Endometrial microvascular endothelial cells (primary cell): ENCODE measurements around the gene PDS5A. TPM values are rescaled to one million over a fixed set of nuclear protein-coding genes. Genes with fewer than 3 reads are reported as not detected.
"Not testable (repeated sequence)": the region's sequence is repeated elsewhere in the genome, so short reads cannot be mapped to it uniquely, and the experiment has no call there.

Source experiments
- in situ Hi-C: cut with HindIII; loops from 2 replicates; pipeline ENCODE4 v1.10.0; 2017; ENCODE audit warnings: low sequenced_read_pairs, low pct_unique_long_range_greater_than_20kb; ENCODE audit errors: inconsistent ontology term
- total RNA-seq: library from RNA; depleted of rRNA; stranded (reverse); fragments of >200 nt; gene quantifications from one replicate; pipeline ENCODE4 v1.2.3, GENCODE V29; 2015; ENCODE audit errors: inconsistent ontology term

The PDS5A gene
- total RNA-seq, 1 donor from 2014 or later: 75.8 TPM

GRCh38 chr4:39802005-39802404 is 175.7 kb downstream of the PDS5A start:
- in situ Hi-C loops: no loop called here

DNA sequence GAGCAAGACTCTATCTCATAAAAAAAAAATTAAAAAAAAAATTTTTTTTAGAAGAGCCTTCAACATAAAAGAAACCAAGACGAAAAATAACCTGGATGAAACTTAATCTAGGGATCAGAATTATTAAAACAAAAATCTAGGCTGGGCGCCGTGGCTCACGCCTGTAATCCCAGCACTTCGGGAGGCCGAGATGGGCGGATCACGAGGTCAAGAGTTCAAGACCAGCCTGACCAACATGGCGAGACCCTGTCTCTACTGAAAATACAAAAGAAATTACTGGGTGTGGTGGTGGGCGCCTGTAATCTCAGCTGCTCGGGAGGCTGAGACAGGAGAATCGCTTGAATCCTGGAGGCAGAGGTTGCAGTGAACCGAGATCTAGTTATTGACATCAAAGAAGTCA is 184.7 kb downstream of the PDS5A start:
- in situ Hi-C loops: not testable (repeated sequence)

GRCh38 chr4:39792529-39792928 is 185.2 kb downstream of the PDS5A start:
- in situ Hi-C loops: no loop called here

DNA sequence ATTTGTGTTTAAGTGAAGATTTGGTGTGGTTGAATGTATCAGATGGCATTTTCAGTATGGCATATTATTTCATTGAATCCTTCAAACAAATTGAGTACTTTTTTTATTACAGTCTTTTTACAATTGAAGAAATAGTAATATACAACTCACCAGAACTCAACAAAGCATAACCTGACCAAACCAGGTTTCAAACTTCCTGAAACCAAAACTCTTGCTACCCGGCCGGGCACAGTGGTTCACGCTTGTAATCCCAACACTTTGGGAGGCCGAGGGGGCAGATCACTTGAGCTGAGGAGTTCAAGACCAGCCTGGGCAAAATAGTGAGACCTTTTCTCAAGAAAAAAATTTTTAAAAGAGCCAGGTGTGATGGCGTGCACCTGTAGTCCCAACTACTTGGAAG is 185.6 kb downstream of the PDS5A start:
- in situ Hi-C loops: no loop called here

DNA sequence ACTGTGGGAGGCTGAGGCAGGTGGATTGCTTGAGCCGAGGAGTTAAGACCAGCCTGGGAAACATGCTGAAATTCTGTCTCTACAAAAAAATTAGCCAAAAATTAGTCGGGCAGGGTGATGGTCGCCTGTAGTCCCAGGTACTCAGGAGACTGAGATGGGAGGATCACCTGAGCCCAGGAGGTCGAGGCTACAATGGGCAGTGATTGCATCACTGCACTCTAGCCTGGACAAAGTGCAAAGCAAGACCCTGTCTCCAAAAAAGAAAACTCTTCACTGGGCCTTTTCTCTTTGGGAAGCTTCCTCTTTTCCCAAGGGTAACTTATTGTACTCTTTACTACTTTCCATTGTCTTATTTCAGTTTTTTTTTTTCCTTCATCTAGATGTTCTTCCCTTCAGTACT is 190.9 kb downstream of the PDS5A start:
- in situ Hi-C loops: no loop called here

- in situ Hi-C loops: no loop called here
These were observed 192.6 kb downstream of the PDS5A start for GRCh38 chr4:39785083-39785482.

DNA sequence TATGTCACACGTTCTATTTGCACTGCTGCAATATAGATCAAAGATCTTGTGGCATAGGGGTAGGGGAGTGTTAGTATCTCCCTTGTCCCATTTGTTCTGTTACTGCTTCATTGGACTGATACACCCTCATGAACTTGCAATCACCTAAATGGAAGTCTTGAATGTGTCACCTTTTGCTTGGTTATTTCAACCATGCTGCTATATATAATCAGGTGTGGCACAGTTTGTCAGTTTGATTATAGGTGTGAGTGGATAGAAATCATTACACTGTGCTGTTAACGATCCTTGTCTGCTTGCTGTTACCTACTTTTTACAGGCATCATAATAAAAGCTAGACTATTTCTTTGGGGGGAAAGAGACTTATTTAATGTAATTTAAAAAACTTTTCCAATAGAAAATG is 195.7 kb downstream of the PDS5A start:
- in situ Hi-C loops: not testable (repeated sequence)

Other genes starting within 250 kb of the PDS5A start
- gene N4BP2, start 78.9 kb upstream of the PDS5A start, total RNA-seq: 7.5 TPM
- not detected for gene RHOH, start 219.1 kb upstream of the PDS5A start, total RNA-seq